Peyer's patch (tissue), 4 donors: ENCODE data around the gene SYNDIG1. TPM values are rescaled to one million over a fixed set of nuclear protein-coding genes. Genes with fewer than 3 reads are reported as not detected.

ENCODE experiments used
- DNase-seq, 3 donors: peaks; one replicate each; pipeline ENCODE4 v3.0.0-alpha.2; 2017 to 2019
- H3K27ac ChIP-seq, 4 donors: fragments of 200-600 bp; sonication (generic); one replicate each; pipeline ENCODE4 v1.5.1; 2016 to 2019
- H3K27me3 ChIP-seq, 2 donors: fragments of 200-600 bp; sonication (generic); one replicate each; pipeline ENCODE4 v1.5.1; 2019
- H3K36me3 ChIP-seq, 3 donors: fragments of 200-600 bp; sonication (generic); one replicate each; pipeline ENCODE4 v1.5.1; 2016 to 2019
- H3K4me1 ChIP-seq, 4 donors: fragments of 200-600 bp; sonication (generic); one replicate each; pipeline ENCODE4 v1.5.1; 2016 to 2019
- H3K4me3 ChIP-seq, 4 donors: fragments of 200-600 bp; sonication (generic); 1 replicate in 3 of 4; 2 replicates in 1 of 4; pipeline ENCODE4 v1.5.1; 2016 to 2019; ENCODE audit warnings: mild to moderate bottlenecking in 1 of 4
- H3K9me3 ChIP-seq, 4 donors: fragments of 200-600 bp; sonication (generic); one replicate each; pipeline ENCODE4 v1.5.1; 2016 to 2019; ENCODE audit warnings: mild to moderate bottlenecking in 1 of 4
- POLR2A ChIP-seq, 2 donors: fragments of 450-650 bp; IDR thresholded peaks; one replicate each; pipeline ENCODE4 v1.5.1; 2017; ENCODE audit warnings: antibody characterized with exemption in 2 of 2, mild to moderate bottlenecking in 2 of 2, moderate library complexity in 2 of 2
- total RNA-seq, 4 donors: library from RNA; depleted of rRNA; stranded (reverse); fragments of >200 nt; gene quantifications; one replicate each; pipeline ENCODE4 v1.1.0, GENCODE V29; 2016
- TF ChIP-seq, protein P1 (sequence below), 6 experiments: fragments of 450-650 bp in 4 of 6; fragments of 200-600 bp in 2 of 6; sonication (generic) in 1 of 6; IDR thresholded peaks; one replicate each; pipeline ENCODE4 v1.5.1; 2017 to 2019; ENCODE audit warnings: antibody characterized with exemption in 6 of 6, mild to moderate bottlenecking in 3 of 6, moderate library complexity in 1 of 6

Gene SYNDIG1
- total RNA-seq, 4 donors from 2014 or later = 0.76 to 1.7 TPM; not detected in 2

DNA sequence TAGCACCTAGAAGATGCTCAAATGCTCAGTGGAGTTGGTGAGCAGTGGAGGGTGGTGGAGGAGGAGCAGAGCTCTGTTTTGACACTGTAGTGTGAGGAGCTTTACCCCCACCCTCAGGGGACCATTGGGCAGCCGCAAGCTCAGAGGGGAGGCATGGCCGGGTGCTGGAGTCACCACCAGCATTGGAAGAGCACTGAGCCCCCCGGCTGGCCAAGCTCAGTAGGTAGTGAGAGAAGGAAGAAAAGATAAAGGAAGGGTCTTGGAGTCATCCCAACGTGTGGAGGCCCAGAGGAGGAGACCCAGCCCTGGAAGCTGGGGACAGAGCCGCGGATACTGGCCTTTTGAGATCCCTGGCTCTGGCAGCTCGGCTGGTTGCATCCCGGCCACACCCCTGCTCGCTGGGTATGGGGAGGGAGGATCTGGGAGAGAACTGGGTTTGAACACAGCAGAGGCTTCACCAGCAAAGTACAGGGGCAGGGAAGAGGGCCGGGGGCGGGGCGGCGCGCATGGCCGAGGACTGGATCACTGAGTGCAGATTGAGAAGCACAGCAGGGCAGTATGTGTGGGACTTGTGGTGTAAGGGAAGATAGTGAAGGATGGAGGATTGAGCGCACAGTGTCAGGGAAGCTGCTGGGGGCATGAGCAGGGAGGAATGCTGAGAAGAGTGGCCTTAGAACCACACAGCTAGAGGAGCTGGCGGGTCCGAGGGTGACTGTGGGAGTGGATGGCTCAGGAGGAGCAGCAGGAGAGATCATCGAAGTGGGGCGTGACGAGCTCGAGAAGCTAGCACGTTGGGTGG is 24.4 kb downstream of the SYNDIG1 start:
- Histone ChIP-seq H3K36me3 (no peaks in the 10 kb centered on the region), H3K27ac (no peak overlapping the region), H3K9me3 (no peaks in the 10 kb centered on the region), H3K27me3 (no peaks in the 10 kb centered on the region), H3K4me3 (no peak overlapping the region), H3K4me1 (no peaks in the 10 kb centered on the region)
- TF ChIP-seq POLR2A (IDR thresholded peaks at IDR 0.05) = no peak
- TF ChIP-seq, protein P1, sequence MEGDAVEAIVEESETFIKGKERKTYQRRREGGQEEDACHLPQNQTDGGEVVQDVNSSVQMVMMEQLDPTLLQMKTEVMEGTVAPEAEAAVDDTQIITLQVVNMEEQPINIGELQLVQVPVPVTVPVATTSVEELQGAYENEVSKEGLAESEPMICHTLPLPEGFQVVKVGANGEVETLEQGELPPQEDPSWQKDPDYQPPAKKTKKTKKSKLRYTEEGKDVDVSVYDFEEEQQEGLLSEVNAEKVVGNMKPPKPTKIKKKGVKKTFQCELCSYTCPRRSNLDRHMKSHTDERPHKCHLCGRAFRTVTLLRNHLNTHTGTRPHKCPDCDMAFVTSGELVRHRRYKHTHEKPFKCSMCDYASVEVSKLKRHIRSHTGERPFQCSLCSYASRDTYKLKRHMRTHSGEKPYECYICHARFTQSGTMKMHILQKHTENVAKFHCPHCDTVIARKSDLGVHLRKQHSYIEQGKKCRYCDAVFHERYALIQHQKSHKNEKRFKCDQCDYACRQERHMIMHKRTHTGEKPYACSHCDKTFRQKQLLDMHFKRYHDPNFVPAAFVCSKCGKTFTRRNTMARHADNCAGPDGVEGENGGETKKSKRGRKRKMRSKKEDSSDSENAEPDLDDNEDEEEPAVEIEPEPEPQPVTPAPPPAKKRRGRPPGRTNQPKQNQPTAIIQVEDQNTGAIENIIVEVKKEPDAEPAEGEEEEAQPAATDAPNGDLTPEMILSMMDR (IDR thresholded peaks at IDR 0.05) = no peak
- no peak for DNase-seq

DNA sequence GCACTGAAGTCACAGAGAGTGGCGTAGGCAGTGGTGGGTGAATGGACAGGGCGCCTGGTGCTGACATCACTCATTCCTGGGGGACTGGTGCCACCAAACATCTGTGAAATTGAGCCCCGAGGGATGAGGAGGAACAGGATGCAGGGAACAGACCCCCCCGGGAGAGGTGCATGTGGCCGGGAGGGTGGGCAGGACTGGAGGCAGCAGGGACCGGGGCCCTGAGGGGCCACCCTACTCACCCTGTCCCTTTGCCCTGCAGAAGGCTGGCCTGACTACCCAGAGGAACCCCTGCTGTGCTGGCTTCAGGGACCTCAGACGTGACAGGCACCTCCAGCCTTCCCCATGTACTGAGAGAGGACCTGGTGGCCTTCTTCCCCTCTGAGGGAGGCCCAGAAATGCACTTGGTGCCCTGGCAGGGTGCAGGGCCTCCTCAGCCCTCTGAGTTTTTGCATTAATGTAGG is 25.1 kb downstream of the SYNDIG1 start:
- H3K9me3 ChIP-seq = no peaks in the 10 kb centered on the region
- DNase-seq = no peak
- H3K36me3 ChIP-seq = no peaks in the 10 kb centered on the region
- H3K27ac ChIP-seq = no peak overlapping the region
- H3K4me3 ChIP-seq = no peak overlapping the region
- no peaks in the 10 kb centered on the region for H3K4me1 ChIP-seq
- TF ChIP-seq, protein P1 (IDR thresholded peaks at IDR 0.05) = no peak
- no peak for TF ChIP-seq POLR2A (IDR thresholded peaks at IDR 0.05)
- H3K27me3 ChIP-seq = no peaks in the 10 kb centered on the region

DNA sequence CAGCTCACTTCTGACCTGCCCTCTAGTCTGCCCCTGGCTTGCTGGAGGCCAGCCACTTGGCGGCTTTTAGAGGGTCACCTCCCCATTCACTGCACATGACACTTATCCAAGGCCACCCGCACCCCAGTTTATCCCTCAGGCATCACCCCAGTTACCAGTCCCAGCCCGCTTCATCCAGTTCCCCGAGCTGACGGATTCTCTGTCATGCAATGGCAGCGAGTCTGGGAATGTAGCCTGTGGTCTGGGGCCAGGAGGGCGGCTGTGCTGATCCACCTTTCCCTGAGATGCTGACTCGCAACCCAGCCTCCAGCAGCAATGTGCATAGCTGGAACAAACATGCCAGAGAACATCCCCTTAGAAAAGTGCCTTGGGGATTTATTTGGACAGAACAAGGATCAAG is 25.8 kb downstream of the SYNDIG1 start:
- Histone ChIP-seq H3K27ac (no peak overlapping the region), H3K9me3 (no peaks in the 10 kb centered on the region), H3K4me1 (no peaks in the 10 kb centered on the region), H3K27me3 (no peaks in the 10 kb centered on the region), H3K4me3 (no peak overlapping the region), H3K36me3 (no peaks in the 10 kb centered on the region)
- TF ChIP-seq, protein P1 (IDR thresholded peaks at IDR 0.05) = no peak
- no peak for TF ChIP-seq POLR2A (IDR thresholded peaks at IDR 0.05)
- no peak for DNase-seq

DNA sequence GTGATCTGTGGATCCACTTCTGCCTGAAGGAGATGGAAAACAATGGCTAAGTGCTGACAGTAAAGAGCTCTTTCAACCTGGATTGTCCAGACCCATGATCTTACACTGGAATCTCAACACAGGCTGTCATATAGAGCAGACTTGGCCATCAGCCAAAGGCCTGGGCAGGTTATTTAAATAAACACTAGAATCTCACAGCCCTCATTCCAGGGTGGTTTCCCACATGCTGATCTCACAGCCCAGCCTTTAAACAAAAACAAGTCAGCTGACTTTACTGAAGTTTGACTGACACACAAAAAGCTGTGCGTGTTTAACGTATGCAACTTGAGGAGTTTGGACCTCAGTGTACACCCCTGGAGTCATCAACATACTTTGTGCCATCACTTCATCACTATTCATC is 28.4 kb downstream of the SYNDIG1 start:
- Histone ChIP-seq H3K4me1 (no peaks in the 10 kb centered on the region), H3K4me3 (no peak overlapping the region), H3K36me3 (no peaks in the 10 kb centered on the region), H3K9me3 (no peaks in the 10 kb centered on the region), H3K27me3 (no peaks in the 10 kb centered on the region), H3K27ac (no peak overlapping the region)
- no peak for TF ChIP-seq POLR2A (IDR thresholded peaks at IDR 0.05)
- TF ChIP-seq, protein P1 (IDR thresholded peaks at IDR 0.05) = no peak
- no peak for DNase-seq

GRCh38 chr20:24498641-24499040 is 29.2 kb downstream of the SYNDIG1 start:
- TF ChIP-seq POLR2A (IDR thresholded peaks at IDR 0.05) = no peak
- TF ChIP-seq, protein P1 (IDR thresholded peaks at IDR 0.05) = no peak
- no peak overlapping the region for H3K4me3 ChIP-seq
- H3K27me3 ChIP-seq = no peaks in the 10 kb centered on the region
- H3K4me1 ChIP-seq = no peaks in the 10 kb centered on the region
- no peaks in the 10 kb centered on the region for H3K36me3 ChIP-seq
- no peak overlapping the region for H3K27ac ChIP-seq
- DNase-seq = no peak
- H3K9me3 ChIP-seq = no peaks in the 10 kb centered on the region
